GM18511 (cell line): ENCODE data around the gene SPARC.

ENCODE experiments used
- ATAC-seq: cut with Tn5 transposase; IDR thresholded peaks from one replicate; pipeline ENCODE4 v1.9.1; 2021; ENCODE audit warnings: mild to moderate bottlenecking, moderate library complexity; ENCODE audit not compliant: unreplicated experiment

SPARC gene

GRCh38 chr5:151661968-151662732, 24.6 kb downstream of the SPARC start:
- peak; percentile 71 for ATAC-seq

- ATAC-seq: no peak
Observed at GRCh38 chr5:151660616-151661495, 25.9 kb downstream of the SPARC start.

- peak; percentile 61 for ATAC-seq
Observed at GRCh38 chr5:151659001-151659754, 27.5 kb downstream of the SPARC start.

- no peak for ATAC-seq
Observed at GRCh38 chr5:151657114-151657513, 29.6 kb downstream of the SPARC start.

GRCh38 chr5:151656311-151656710, 30.4 kb downstream of the SPARC start:
- ATAC-seq: no peak

- peak; percentile 98 for ATAC-seq
Observed at GRCh38 chr5:151651997-151652645, 34.6 kb downstream of the SPARC start.

- no peak for ATAC-seq
Observed at GRCh38 chr5:151648988-151649387, 37.7 kb downstream of the SPARC start.

- no peak for ATAC-seq
Observed at GRCh38 chr5:151648089-151648488, 38.6 kb downstream of the SPARC start.

GRCh38 chr5:151647320-151647861, 39.3 kb downstream of the SPARC start:
- no peak for ATAC-seq

- ATAC-seq: no peak
Observed at GRCh38 chr5:151646334-151646733, 40.4 kb downstream of the SPARC start.

GRCh38 chr5:151643388-151643787, 43.3 kb downstream of the SPARC start:
- no peak for ATAC-seq

- no peak for ATAC-seq
Observed at GRCh38 chr5:151642472-151643140, 44.1 kb downstream of the SPARC start.

- no peak for ATAC-seq
Observed at GRCh38 chr5:151638619-151639018, 48.1 kb downstream of the SPARC start.

GRCh38 chr5:151637676-151638075, 49.0 kb downstream of the SPARC start:
- ATAC-seq: no peak

GRCh38 chr5:151633892-151634291, 52.8 kb downstream of the SPARC start:
- ATAC-seq: no peak

GRCh38 chr5:151632941-151633340, 53.8 kb downstream of the SPARC start:
- no peak for ATAC-seq

- ATAC-seq: no peak
Observed at GRCh38 chr5:151632524-151632923, 54.2 kb downstream of the SPARC start.

GRCh38 chr5:151631941-151632340, 54.8 kb downstream of the SPARC start:
- no peak for ATAC-seq

- no peak for ATAC-seq
Observed at GRCh38 chr5:151630088-151630487, 56.6 kb downstream of the SPARC start.
